GM18909 (cell line): ENCODE measurements around the gene GH1.
"Not testable (repeated sequence)": the region's sequence is repeated elsewhere in the genome, so short reads cannot be mapped to it uniquely, and the experiment has no call there.

Experiments used
- ATAC-seq: cut with Tn5 transposase; IDR thresholded peaks from one replicate; pipeline ENCODE4 v1.9.1; 2021; ENCODE audit warnings: mild to moderate bottlenecking; ENCODE audit not compliant: unreplicated experiment, poor library complexity

GH1 gene

DNA sequence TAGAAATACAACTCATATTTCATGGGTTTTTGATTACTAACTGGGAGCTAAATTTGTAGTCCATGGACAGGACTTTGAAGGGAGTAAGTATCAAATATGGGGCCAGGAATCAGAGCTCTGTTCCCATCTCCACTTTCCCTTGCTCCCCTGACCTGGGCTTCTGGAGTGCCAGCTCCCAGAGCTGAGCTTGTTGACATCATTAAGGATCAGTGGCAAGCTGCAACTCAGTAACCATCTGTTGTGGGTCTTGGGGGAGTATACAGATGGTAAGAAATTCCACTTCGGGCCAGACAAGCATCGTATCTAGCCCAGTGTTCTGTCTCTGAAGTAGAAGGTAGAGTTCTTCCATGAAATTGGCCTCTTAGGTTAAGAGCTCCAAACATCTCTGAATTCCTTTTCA, 16.7 kb downstream of the GH1 start:
- not testable (repeated sequence) for ATAC-seq

DNA sequence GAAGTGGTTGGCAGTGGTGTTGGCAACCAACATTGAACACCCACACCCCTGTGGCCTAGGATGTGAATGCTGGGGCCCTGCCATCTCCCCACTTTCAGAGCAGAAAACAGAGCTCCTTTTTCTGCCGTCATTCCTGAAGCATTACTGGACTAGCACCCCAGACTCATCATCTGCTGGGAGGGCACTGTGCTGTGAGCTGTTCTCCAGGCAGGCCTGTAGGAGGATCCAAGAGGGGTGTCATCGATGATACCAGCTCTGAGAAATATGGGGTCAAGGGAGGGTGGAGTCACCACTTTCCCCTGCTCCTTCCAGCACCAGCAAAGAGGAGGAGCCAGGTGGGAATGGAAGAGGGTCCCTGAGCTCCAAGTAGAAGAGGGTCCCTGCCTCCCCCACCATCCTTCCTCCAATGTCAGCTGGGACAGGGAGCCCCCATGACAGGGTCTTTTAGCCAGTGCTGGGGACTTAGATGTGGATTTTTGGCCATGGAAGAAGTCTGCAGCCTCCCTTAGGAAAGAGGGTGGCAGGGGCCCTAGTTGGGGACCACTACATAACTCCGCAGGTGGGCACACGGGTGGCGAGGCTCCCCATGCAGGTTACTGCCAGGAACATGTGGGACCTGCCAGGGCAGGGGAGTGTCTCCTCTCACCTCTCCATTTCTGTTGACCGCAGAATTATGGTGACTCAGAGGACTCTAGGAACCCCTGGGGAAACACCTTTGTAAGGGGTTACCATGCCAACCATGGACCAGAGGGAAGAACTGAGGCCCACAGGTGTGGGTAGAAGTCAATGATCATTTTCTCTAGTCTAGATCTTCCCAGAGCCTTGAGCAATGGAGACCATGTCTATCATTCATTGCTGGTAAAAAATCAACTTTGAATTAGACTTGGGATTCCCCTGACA, 19.5 kb downstream of the GH1 start:
- ATAC-seq = not testable (repeated sequence)

- not testable (repeated sequence) for ATAC-seq
Observed at GRCh38 chr17:63896524-63897354, 21.9 kb downstream of the GH1 start, which contains the start of gene CSH1. TSS of gene CSH1 (minus strand) at chr17:63896574. CDS start at chr17:63896511, 63 bp downstream.

DNA sequence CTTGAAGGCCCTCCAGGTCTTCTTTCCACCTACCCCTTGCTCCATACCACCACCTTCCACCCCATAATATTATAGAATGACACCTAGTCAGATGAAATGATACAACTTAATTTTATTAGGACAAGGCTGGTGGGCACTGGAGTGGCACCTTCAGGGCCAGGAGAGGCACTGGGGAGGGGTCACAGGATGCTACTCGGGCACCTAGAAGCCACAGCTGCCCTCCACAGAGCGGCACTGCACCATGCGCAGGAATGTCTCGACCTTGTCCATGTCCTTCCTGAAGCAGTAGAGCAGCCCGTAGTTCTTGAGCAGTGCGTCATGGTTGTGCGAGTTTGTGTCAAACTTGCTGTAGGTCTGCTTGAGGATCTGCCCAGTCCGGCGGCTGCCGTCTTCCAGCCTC, 23.8 kb downstream of the GH1 start:
- ATAC-seq = not testable (repeated sequence)

DNA sequence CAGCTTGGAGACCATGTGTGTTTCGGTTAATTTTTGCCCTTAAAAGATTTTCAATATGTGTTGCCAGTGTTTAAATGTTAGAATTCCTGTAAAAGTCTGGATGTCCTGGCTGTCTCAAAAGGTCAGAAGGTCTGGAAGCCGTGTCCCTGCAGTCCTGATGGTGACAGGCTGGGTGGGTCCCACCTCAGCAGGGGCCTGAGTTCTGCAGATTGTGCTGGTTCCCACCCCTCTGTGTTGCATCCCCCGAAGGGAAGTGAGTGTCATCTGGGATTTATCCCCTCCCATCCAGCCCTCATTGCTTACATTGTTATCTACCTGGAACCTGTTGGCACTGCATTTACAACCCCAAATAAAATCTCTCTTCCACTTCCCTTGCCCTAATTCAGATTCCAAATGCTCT, 24.6 kb downstream of the GH1 start:
- ATAC-seq = not testable (repeated sequence)

DNA sequence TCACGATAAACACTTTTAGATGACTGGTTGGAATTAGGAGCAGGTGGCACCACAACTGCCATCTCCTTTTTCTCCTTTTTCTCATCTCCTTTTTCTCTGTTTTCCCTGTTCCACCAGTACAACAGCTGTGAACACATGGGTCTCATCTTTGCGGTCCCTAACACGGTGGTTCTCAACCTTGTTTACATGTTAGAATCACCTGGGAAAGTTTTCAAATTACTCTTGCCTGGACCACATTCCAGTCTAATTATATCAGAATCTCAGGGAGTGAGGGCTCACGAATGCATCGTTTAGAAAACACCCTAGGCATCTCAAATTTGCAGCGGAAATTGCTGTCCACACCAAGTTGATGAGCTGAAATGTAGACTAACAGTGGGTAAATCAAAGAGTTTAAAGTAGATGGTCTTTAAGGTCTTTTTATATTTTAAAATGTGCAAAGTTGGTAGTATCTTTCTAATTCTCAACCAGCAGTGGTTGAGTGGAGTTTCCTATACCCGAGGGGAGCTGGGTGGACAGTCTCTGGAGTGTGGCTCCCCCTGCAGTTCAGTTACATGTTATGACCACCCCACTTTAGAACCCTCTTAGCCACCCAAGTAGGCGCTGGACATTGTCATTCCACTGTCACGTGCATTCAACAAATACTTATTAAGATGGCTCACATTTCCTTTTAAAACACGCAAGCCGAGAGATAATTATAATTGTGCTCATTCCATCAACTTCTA, 26.2 kb downstream of the GH1 start:
- not testable (repeated sequence) for ATAC-seq

GRCh38 chr17:63889026-63889848, 29.4 kb downstream of the GH1 start:
- ATAC-seq = not testable (repeated sequence)

GRCh38 chr17:63885119-63885518, 33.5 kb downstream of the GH1 start:
- ATAC-seq = not testable (repeated sequence)

DNA sequence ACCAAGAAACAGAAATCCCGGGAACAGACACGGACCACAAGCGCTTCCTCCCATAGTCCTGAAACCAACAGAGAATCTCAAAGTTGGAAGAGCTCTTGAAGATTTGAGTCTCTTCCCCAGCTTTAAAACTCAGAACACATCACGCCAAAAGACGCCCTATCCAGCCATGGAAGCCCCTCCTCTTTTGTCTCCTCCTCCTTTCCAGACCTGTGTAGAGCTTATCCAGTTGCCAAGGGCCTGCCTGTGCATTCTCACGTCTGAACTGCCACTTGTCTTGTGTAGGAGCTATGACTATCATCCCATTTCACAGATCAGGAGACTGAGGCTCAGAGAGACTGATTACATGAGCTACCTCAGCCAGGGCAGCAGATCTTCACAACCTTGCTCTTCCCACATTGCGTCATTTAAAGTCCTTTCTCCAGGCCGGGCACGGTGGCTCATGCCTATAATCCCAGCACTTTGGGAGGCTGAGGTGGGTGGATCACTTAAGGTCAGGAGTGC, 36.0 kb downstream of the GH1 start:
- not testable (repeated sequence) for ATAC-seq

- ATAC-seq = no peak
Observed at GRCh38 chr17:63881935-63882601, 36.6 kb downstream of the GH1 start, which contains the start of gene GH2. TSS of gene GH2 (minus strand) at chr17:63881944. CDS start at chr17:63881801, 143 bp downstream.

DNA sequence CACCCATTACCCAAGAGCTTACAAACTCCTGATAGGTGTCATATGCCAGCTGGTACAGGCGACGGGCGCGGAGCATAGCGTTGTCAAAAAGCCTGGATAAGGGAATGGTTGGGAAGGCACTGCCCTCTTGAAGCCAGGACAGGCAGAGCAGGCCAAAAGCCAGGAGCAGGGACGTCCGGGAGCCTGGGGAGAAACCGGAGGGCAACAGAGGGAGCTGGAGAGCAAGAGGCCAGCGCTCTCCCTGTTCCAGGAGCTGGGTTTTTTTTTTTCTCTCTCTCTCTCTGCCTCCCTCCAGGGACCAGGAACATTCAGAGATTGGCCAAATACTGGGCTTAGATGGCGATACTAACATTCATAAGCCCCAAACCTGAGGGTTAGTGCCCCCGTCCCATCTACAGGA, 37.3 kb downstream of the GH1 start:
- not testable (repeated sequence) for ATAC-seq

DNA sequence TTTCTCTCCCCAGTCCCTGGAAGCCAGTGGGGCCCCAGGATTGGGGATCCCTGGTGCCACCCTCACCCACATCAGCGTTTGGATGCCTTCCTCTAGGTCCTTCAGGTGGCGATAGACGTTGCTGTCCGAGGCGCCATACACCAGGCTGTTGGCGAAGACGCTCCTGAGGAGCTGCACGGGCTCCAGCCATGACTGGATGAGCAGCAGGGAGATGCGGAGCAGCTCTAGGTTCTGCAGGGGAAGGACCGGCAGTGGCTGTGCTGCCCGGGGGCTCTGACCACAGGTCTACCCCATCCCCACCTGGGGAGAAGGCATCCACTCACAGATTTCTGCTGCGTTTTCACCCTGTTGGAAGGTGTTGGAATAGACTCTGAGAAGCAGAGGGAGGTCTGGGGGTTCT, 37.9 kb downstream of the GH1 start:
- no peak for ATAC-seq

DNA sequence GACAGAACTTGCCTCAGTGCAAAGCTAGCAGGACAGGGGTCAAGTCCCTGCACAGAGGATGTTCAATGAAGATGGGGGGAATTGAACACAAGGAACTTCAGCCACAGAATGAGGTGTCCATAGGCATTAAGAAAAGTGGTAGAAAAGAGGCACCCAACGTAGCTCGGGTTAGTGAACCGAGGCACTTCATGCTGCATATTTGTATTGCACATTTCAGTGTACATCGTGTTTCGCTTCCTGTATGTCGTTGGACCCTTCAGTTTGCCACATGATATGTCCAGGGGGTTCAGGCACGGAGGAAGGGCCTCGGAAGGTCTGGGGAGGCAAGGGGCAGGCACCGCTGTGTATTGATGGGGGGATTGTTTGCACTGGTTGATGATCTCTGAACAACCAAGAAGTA, 40.2 kb downstream of the GH1 start:
- not testable (repeated sequence) for ATAC-seq

GRCh38 chr17:63874693-63875092, 43.9 kb downstream of the GH1 start:
- not testable (repeated sequence) for ATAC-seq

DNA sequence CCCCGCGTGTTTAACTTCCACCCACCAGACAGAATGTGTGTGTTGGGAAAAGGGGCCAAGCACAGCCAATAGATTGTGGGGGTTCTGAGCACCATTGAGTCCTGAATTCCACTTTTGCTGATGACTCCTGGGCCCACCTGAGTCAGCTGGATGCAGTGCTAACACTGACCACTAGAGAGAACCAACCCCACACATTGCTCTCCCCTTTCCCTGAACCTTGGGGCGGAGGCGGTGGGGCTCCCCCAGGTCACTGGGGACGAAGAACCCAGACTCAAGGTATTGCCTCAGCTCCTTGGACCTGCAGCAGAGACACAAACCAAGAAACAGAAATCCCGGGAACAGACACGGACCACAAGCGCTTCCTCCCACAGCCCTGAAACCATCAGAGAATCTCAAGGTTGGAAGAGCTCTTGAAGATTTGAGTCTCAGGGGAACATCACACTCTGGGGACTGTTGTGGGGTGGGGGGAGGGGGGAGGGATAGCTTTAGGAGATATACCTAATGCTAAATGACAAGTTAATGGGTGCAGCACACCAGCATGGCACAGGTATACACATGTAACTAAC, 44.5 kb downstream of the GH1 start:
- not testable (repeated sequence) for ATAC-seq

DNA sequence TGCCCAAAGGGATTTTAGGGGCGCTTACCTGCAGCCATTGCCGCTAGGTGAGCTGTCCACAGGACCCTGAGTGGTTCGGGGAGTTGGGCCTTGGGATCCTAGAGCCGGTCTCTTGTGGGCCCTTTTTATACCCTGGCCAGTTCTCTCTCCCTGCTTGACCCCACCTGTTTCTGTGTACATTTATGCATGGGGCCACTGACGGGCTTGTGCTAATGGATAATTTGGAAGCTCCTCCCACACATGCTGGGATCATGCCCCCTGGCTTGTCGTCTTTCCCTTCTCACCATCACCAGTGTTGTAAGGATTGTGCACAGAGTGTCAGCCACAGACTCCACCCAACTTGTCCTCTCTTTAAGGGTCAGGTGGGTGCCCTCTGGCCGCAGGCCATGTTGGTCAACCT, 45.1 kb downstream of the GH1 start, which contains the start of gene CSH2:
Gene CSH2 (minus strand): TSS at position 101 of the 400 bp plus-strand sequence. CDS start 63 bp downstream, at position 38.
- not testable (repeated sequence) for ATAC-seq

GRCh38 chr17:63871646-63872365, 46.8 kb downstream of the GH1 start:
- not testable (repeated sequence) for ATAC-seq

- not testable (repeated sequence) for ATAC-seq
Observed at GRCh38 chr17:63870292-63870665, 48.4 kb downstream of the GH1 start.
